DMS 273 treated with DMSO at 0.1 percent for 48 hours (cell line): ENCODE data around the gene HNRNPM.
"Not testable (repeated sequence)": the region's sequence is repeated elsewhere in the genome, so short reads cannot be mapped to it uniquely, and the experiment has no call there.

Experiments used
- DNase-seq: peaks from one replicate; lab custom pipeline; 2025; lab: John Stamatoyannopoulos, UW

HNRNPM gene

GRCh38 chr19:8425331-8425730, 19.4 kb upstream of the HNRNPM start:
- not testable (repeated sequence) for DNase-seq

- no peak for DNase-seq
These were observed 18.5 kb upstream of the HNRNPM start for GRCh38 chr19:8426283-8426682.

GRCh38 chr19:8429044-8429443, 15.7 kb upstream of the HNRNPM start:
- DNase-seq = no peak

- no peak for DNase-seq
These were observed 14.9 kb upstream of the HNRNPM start for GRCh38 chr19:8429826-8430225.

- no peak for DNase-seq
These were observed 14.1 kb upstream of the HNRNPM start for GRCh38 chr19:8430650-8431049.

GRCh38 chr19:8438236-8438635, 6.5 kb upstream of the HNRNPM start:
- no peak for DNase-seq

GRCh38 chr19:8441725-8442544, 2.8 kb upstream of the HNRNPM start:
- no peak for DNase-seq

- not testable (repeated sequence) for DNase-seq
These were observed 567 bp upstream of the HNRNPM start for GRCh38 chr19:8444140-8444676.

GRCh38 chr19:8445488-8446001, 770 bp downstream of the HNRNPM start:
- no peak for DNase-seq

- DNase-seq = no peak
These were observed 1.4 kb downstream of the HNRNPM start for GRCh38 chr19:8446061-8446709.

GRCh38 chr19:8449830-8450229, 5.1 kb downstream of the HNRNPM start:
- no peak for DNase-seq

GRCh38 chr19:8451377-8451776, 6.6 kb downstream of the HNRNPM start:
- no peak for DNase-seq

- no peak for DNase-seq
These were observed 7.1 kb downstream of the HNRNPM start for GRCh38 chr19:8451885-8452284.

- no peak for DNase-seq
These were observed 7.8 kb downstream of the HNRNPM start for GRCh38 chr19:8452446-8453123.

- DNase-seq = no peak
These were observed 8.8 kb downstream of the HNRNPM start for GRCh38 chr19:8453616-8454015.

GRCh38 chr19:8454218-8454617, 9.4 kb downstream of the HNRNPM start:
- no peak for DNase-seq

GRCh38 chr19:8455018-8455417, 10.2 kb downstream of the HNRNPM start:
- no peak for DNase-seq

GRCh38 chr19:8456064-8456463, 11.3 kb downstream of the HNRNPM start:
- no peak for DNase-seq

- no peak for DNase-seq
These were observed 12.4 kb downstream of the HNRNPM start for GRCh38 chr19:8457209-8457608.

- DNase-seq = no peak
These were observed 13.1 kb downstream of the HNRNPM start for GRCh38 chr19:8457827-8458226.

GRCh38 chr19:8458380-8458779, 13.6 kb downstream of the HNRNPM start:
- no peak for DNase-seq

- no peak for DNase-seq
These were observed 14.3 kb downstream of the HNRNPM start for GRCh38 chr19:8459095-8459494.
